ENCODE results near the gene SEC16A.
"Not testable (repeated sequence)": the region's sequence is repeated elsewhere in the genome, so short reads cannot be mapped to it uniquely, and the experiment has no call there.

The SEC16A gene

DNA sequence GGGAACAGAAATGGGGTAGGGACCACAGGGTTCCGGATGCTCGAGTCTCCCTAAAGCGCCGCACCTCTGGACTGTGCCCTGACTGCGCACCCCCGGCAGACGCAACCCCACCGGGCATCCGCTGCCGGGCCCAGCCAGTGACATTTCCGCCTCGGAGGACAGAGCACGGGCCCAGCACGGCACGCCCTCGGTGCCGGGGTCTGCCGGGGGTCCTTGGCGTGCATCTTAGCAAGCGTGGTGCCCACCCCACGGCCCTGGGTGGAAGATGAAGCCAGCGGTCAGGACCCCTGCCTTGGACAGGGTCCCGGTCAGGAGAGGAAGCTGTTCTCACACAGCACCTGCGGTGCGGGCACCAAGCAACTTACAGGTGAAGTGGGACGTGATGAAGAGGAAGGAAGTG is 50.2 kb downstream of the SEC16A start:
- H3K4me3 ChIP-seq (ENCODE audit: low read depth, low read length): no peak overlapping the region
- TF ChIP-seq, protein P1, sequence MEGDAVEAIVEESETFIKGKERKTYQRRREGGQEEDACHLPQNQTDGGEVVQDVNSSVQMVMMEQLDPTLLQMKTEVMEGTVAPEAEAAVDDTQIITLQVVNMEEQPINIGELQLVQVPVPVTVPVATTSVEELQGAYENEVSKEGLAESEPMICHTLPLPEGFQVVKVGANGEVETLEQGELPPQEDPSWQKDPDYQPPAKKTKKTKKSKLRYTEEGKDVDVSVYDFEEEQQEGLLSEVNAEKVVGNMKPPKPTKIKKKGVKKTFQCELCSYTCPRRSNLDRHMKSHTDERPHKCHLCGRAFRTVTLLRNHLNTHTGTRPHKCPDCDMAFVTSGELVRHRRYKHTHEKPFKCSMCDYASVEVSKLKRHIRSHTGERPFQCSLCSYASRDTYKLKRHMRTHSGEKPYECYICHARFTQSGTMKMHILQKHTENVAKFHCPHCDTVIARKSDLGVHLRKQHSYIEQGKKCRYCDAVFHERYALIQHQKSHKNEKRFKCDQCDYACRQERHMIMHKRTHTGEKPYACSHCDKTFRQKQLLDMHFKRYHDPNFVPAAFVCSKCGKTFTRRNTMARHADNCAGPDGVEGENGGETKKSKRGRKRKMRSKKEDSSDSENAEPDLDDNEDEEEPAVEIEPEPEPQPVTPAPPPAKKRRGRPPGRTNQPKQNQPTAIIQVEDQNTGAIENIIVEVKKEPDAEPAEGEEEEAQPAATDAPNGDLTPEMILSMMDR (conservative IDR thresholded peaks at IDR 0.05; ENCODE audit: low read depth, low read length): no peak
- no peak for DNase-seq (ENCODE audit: low read depth)

DNA sequence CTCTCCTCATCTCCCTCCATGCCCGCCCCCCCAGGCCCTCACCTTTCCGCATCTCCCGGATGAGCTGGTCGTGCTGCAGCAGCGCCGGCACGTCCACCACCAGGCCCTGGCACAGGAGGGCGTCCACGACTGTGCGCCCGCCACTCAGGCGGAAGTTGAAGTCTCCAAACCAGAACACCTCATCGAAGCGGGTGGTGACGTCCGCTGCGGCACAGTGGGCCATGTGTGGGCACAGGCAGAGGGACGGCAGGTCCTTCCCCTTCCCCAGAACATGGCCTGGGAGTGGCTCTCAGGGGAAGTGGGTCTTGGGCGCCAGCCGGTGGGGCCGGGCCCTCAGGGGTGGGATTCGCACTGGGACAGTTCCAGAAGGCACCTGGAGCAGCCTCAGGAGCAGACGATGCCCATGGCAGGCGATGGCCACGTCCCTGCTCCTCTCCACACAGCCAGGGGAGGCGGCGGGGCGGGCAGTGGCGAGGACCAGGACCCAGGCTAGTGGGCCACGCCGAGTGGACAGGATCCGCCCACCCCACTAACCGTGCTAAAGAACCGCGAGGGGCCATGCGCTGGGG is 51.0 kb downstream of the SEC16A start:
- TF ChIP-seq, protein P1 (conservative IDR thresholded peaks at IDR 0.05; ENCODE audit: low read depth, low read length): no peak
- H3K4me3 ChIP-seq (ENCODE audit: low read depth, low read length): no peak overlapping the region
- DNase-seq (ENCODE audit: low read depth): no peak

GRCh38 chr9:136430588-136431234 is 52.1 kb downstream of the SEC16A start:
- TF ChIP-seq, protein P1 (conservative IDR thresholded peaks at IDR 0.05; ENCODE audit: low read depth, low read length): no peak
- no peak for DNase-seq (ENCODE audit: low read depth)
- H3K4me3 ChIP-seq (ENCODE audit: low read depth, low read length): no peak overlapping the region

- DNase-seq (ENCODE audit: low read depth): no peak
- TF ChIP-seq, protein P1 (conservative IDR thresholded peaks at IDR 0.05; ENCODE audit: low read depth, low read length): no peak
- H3K4me3 ChIP-seq (ENCODE audit: low read depth, low read length): no peak overlapping the region
Observed at GRCh38 chr9:136429683-136430491, 53.0 kb downstream of the SEC16A start.

DNA sequence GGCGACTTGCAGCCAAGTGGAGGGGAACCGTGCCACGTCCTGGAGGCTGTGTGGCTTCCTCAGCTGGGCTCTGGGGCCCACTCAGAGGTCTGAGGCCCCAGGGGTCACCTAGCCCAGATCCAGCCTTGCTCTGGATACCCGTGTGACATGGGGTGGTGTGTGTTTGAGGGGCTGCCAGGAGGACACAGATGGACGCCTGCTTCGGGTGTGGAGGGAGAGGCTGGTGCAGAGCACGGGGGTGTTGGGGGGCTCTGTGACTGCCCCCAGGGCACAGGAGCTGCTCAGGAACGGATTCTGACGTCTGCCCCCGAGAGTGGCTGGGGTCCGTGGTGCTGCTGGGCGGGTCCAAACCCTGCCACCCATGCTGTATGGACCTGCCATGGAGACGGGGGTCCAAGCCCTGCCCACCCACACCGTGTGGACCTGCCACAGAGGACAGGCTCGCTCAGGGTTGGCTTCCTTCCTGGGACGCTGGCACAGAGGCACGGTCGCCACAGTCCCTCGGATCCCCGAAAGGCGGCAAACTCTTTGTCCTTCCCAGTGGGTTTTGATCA is 53.7 kb downstream of the SEC16A start:
- no peak for DNase-seq (ENCODE audit: low read depth)
- H3K4me3 ChIP-seq (ENCODE audit: low read depth, low read length): no peak overlapping the region
- TF ChIP-seq, protein P1 (conservative IDR thresholded peaks at IDR 0.05; ENCODE audit: low read depth, low read length): no peak

GRCh38 chr9:136426787-136427186 is 56.1 kb downstream of the SEC16A start:
- no peak overlapping the region for H3K4me3 ChIP-seq (ENCODE audit: low read depth, low read length)
- TF ChIP-seq, protein P1 (conservative IDR thresholded peaks at IDR 0.05; ENCODE audit: low read depth, low read length): no peak
- no peak for DNase-seq (ENCODE audit: low read depth)

GRCh38 chr9:136425367-136425766 is 57.5 kb downstream of the SEC16A start:
- DNase-seq (ENCODE audit: low read depth); H3K4me3 ChIP-seq (ENCODE audit: low read depth, low read length): not testable (repeated sequence)

Measured in choroid plexus epithelial cell (primary cell).